ENCODE measurements around the gene KRT79.
"Not testable (repeated sequence)": the region's sequence is repeated elsewhere in the genome, so short reads cannot be mapped to it uniquely, and the experiment has no call there.

Gene KRT79

DNA sequence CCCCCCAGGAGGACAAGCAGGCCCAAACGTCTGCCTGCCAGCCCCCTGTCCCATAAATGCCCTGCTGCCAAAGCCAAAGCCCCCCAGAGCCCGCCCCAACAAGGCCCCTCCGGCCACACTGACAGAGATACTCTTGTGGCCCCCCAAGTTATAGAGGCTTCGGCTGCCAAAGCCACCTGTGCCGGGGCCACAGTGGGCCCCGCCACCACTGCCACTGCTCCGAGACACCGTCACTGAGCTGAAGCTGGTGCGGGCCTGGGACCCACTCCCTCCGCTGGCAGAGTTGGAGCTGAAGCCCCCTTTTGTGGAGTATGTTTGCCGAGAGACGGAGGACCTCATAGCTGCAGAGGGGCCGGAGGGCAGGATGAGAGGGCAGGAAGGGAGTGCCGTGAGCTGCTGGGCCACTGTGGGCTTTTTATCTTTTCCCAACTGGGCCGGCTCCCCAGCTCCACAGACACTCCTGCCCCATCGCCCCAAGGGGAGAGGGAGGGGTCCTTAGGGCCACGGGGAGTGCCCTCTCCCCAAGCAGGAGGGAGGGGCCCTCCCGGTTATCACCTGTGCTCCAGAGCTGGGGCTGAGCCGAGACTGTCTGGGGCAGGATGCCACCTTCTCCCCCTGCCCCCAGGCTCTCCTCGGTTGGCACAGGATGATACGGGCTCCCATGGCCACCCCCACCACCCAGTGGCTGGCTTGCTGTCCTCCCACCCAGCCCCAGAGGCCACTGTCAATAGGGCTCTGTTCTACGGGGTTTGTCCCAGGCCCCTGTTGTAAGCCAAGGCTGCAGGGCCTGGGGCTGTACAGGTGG, at the start of gene KRT79:
Gene KRT79 (minus strand): TSS at position 390 of the 805 bp plus-strand sequence. CDS start 51 bp downstream, at position 339.
- DNase-seq, result no peak

- not testable (repeated sequence) for DNase-seq
These were observed 46.4 kb upstream of the KRT79 start for GRCh38 chr12:52880499-52880898.

GRCh38 chr12:52879394-52880351, 45.6 kb upstream of the KRT79 start:
- DNase-seq, result peak in 51 of 56 donors; percentile 20 to 88 (median 61)

- DNase-seq, result no peak
These were observed 44.6 kb upstream of the KRT79 start for GRCh38 chr12:52878507-52879393.

GRCh38 chr12:52877242-52877641, 43.1 kb upstream of the KRT79 start:
- no peak for DNase-seq

GRCh38 chr12:52876372-52876771, 42.3 kb upstream of the KRT79 start:
- peak in 5 of 56 donors; percentile 5 to 15 (median 8) for DNase-seq

DNA sequence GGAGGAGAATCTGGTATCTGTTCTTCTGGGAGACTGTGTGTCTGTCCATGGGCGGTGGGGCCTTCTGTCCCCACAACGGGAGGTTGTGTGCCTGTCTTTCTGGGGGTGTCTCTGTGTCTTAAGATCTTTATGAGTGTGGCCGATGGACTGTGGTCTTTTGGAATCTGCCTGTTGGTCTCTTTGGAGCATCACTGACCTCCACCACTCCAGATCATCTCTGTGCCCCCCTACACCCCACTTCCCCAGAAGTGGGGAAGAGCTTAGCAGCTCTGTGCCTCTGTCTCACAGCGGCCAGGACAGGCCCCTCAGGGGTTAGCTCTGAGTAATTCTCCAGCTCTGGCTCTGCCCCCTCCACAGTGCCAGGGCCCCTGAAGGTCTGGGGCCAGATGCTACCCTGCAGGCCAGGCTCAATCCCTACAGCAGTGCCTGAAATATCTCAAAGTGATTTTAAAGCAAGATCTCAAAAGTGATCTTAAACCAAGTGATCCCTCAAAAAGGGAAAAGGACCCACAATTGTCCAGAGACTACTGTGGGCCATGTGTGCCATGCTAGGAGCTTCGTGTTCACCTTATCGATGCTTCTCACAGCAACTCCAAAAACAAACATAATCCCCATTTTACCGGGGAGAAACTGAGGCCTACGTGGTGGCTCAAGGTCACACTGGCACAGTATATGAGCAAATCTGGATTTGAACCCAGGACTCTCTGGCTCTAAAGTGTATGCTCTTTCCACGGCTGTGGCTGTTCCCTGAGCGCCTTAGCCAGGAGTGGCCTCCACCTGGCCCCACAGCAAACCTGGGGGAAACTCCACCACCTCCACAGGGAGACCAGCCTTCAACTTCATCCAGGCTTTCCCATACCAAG, 40.7 kb upstream of the KRT79 start:
- no peak for DNase-seq

DNA sequence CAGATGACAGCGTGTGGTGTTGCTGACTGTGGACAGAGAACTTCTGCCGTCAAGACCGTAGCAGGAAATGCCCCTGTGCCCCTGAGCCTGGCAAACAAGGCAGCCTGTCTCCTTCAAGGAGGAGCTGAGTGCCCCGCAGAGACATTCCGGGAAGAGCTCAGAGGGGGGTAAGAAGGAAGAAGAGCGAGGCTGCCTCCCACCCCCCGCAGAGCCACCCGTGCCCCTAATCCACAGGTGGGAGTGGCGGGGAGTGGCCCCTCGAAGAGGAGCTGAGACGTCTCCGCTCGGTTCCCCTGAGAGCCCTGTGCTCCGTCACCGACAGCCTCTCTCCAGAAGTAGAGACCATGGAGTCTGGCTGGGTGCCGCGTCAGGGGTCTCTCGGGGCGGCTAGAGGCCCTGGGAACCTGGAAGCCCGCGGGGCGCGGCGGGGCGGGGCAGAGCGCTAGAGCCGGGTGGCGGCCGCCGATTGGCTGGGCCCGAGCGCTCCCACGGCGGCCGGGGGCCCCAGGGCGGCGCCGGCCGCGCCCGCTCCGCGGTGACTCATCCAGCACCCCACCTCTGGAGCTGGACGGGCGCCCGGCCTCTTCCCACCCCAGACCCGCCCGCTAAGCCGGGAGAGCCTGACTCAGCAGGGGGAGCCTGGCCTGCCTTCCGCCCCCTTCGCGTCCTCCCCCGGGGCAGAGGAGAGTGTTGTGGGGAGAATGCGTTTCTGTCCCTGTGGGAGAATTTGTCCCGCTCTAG, 39.9 kb upstream of the KRT79 start:
- peak in 8 of 56 donors; percentile 2 to 83 (median 43) for DNase-seq

DNA sequence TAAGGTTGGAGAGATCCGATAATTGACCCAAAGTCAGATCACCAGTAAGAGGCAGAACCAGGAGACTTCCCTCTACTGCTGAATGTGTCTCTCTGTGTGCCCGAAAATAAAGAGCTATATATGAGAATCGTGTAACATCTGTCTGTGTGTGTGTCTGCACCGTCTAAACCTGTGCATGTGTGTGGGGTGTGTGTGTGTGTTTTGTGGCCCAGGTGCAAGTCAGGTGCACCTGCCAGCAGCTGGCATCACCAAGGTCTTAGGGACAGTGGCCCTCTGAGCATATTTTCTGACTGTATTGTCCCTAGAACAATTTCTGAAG, 39.4 kb upstream of the KRT79 start:
- DNase-seq, result no peak

DNA sequence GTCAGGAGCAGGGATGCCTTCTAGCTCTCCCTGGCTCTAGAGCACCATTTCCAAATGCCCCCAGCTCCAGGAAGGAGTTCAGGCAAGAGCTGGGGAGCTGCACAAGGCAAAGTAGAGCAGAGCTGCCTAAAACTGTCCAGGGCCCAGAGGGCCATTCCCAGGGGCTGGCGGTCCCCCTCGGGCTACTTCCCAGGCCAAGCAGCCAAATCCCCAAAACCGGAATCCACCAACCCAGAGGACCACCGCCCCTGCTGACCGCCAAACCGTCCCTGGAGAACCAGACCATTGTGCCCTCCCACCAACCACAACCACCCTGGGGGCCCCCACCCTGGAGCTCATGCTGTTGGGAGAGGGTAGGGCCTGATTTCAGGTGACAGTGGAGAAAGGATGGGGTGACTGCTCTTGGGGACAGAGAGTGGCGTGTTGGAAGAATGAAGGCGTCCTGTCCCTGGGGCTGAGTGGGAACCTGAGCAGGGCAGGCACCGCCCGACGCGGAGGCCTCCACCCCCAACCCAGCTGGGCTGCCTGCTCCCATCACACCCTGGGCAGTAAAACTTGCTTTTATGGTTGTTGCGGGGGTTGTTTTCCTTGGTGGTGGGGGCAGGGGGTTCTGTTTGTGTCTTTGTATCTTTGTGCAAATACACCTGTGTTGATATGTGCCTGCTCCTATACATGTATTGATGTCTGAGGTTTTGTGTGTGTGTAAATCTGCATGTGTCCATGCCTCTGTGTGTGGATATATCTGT, 38.7 kb upstream of the KRT79 start:
- no peak for DNase-seq

DNA sequence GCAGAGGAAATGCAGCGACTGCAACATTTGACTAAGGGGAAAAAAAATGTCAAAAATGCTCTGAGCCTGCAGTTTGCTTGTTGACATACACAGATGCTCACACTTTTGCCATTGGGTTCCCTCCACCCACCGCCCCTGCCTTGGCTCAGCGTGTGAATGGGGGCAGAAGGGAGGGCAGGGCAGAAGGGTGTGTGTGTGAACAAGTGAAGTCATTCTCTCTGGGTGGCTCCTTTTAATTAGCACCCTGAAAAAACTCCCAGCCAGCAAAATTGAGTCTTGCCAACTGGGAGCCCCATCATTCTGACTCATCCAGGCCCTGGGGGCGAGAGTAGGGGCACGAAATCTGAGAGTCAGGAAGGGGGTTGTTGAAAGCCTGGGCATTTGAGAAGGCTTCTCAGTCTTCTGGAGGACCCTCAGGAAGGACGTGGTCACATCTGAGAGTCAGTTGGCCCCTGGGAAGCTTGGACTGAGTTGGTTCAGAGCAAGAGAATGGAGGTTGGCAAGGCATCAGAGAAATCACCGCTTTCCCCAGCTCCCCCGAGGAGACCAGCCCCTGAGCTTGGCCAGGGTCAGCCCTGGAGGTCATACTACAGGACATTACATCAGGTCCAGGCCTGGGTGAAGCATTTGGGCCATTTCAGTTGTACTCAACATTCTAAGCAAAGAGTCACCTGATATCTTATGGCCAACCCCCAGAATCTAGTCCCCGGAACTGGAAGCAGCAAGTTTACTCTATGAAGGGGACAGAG, 37.4 kb upstream of the KRT79 start:
- DNase-seq, result peak in 1 of 56 donors; percentile 16

DNA sequence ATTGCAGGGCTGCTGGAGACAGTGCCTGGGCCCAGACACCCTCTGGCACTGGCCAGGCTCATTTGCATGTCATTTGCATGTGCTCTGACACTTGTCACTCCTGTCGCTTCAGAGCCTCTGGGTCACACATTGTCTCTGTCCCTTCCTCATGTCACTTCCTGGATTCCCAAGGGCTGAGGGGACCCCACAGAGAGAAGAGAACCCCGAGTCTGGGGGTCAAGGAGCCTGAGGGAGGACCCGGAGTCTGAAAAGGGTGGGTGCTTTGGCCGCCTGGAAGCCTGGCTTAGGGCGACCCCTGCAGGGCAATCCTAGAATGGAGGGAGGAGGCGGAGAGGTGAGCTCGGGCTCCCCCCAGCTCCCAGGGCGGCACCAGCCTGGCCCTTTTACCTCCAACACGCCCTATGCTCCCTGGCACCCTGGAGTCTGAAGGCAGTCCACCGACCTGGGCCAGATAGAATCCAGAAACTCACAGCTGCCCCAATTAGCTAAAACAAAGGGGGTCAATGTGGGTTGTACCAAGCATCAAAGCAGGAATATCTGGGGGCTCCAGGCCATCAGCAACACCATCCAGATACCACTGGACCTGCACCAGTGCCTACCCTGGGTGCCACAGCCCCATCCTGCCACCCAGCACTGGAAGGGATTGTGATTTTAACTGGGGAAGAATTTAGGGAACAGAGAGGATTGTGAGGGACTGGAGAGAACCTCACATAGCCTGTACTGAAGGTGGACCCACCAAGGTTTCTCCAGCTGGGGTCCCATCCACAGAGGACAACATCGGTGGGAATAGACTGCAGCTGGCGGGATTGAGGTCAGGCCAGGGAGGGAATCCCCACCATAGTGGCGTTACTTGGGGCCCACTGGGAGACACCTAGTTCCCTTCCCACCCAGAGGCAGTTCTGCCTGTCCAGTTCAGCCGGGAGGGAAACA, 36.5 kb upstream of the KRT79 start:
- peak in 34 of 56 donors; percentile 4 to 73 (median 26) for DNase-seq

GRCh38 chr12:52867642-52868041, 33.5 kb upstream of the KRT79 start:
- peak in 37 of 56 donors; percentile 5 to 81 (median 48) for DNase-seq

DNA sequence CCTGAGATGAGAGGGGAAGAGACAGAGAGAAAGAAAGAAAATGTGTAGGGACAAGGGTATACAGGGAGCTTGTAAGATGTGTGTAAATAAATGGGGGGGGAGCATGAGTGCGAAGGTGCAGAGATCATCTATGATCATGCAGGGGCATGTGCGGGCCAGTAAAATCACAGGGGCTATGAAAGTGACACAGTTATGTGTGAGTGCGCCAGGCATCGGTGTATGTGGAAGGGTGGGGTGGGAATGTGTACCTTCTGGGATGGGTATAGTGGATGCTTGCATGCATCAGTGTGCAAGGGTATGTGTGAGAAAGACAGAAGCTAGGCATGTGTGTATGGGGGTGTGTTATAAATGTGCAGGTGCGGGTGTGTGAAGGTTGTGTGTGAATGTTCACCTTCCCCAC, 33.0 kb upstream of the KRT79 start:
- peak in 1 of 56 donors; percentile 44 for DNase-seq

GRCh38 chr12:52865090-52865944, 31.2 kb upstream of the KRT79 start:
- DNase-seq, result peak in 32 of 56 donors; percentile 2 to 58 (median 18)

- DNase-seq, result no peak
These were observed 27.9 kb upstream of the KRT79 start for GRCh38 chr12:52862023-52862422.
